ENCODE results near the gene NSUN7.

GRCh38 chr4:40734497-40734896, 15.3 kb upstream of the NSUN7 start:
- TF ChIP-seq EZH2 (IDR thresholded peaks at IDR 0.05; ENCODE audit: low read length) (no peak), CTCF (optimal IDR thresholded peaks at IDR 0.05 in 1 of 3, IDR thresholded peaks at IDR 0.05 in 1 of 3, conservative IDR thresholded peaks at IDR 0.05 in 1 of 3; ENCODE audit: extremely low read depth in 1 of 3, insufficient read depth in 2 of 3, low read length in 3 of 3) (no peak)

Data from keratinocyte (primary cell).